H9 (cell line): ENCODE data around the gene CLDN8. TPM values are rescaled to one million over a fixed set of nuclear protein-coding genes. Genes with fewer than 3 reads are reported as not detected.

ENCODE experiments used
- DNase-seq: peaks from one replicate; pipeline ENCODE4 v3.0.0-alpha.2; 2017
- H2AFZ ChIP-seq: one replicate; pipeline ENCODE4 v1.6.1; 2013; ENCODE audit warnings: mild to moderate bottlenecking, low read length, control low read depth, moderate library complexity
- H2AK5ac ChIP-seq: 2 replicates; pipeline ENCODE4 v1.6.1; 2013; ENCODE audit warnings: low read length, control low read depth, mixed read lengths; ENCODE audit not compliant: insufficient read length
- H2BK120ac ChIP-seq: one replicate; pipeline ENCODE4 v1.6.1; 2013; ENCODE audit warnings: low read depth, mild to moderate bottlenecking, low read length, control low read depth, inconsistent platforms; ENCODE audit not compliant: poor library complexity, severe bottlenecking
- H2BK12ac ChIP-seq: 2 replicates; pipeline ENCODE4 v1.6.1; 2013; ENCODE audit warnings: low read length, control low read depth, mixed read lengths, low read depth; ENCODE audit not compliant: insufficient read length
- H2BK15ac ChIP-seq: 2 replicates; pipeline ENCODE4 v1.6.1; 2013; ENCODE audit warnings: low read depth, low read length, control low read depth
- H2BK20ac ChIP-seq: one replicate; pipeline ENCODE4 v1.6.1; 2013; ENCODE audit warnings: low read depth, mild to moderate bottlenecking, low read length, control low read depth, inconsistent platforms; ENCODE audit not compliant: poor library complexity, severe bottlenecking
- H2BK5ac ChIP-seq: 2 replicates; pipeline ENCODE4 v1.6.1; 2013; ENCODE audit warnings: low read length, control low read depth, mixed read lengths; ENCODE audit not compliant: insufficient read length
- H3K14ac ChIP-seq: 2 replicates; pipeline ENCODE4 v1.6.1; 2013; ENCODE audit warnings: low read length, control low read depth; ENCODE audit not compliant: insufficient read depth
- H3K18ac ChIP-seq: 2 replicates; pipeline ENCODE4 v1.6.1; 2013; ENCODE audit warnings: low read depth, mild to moderate bottlenecking, mixed read lengths, low read length, control low read depth; ENCODE audit not compliant: insufficient read length
- H3K23ac ChIP-seq: 2 replicates; pipeline ENCODE4 v1.6.1; 2013; ENCODE audit warnings: low read length, control low read depth, mixed read lengths, low read depth; ENCODE audit not compliant: insufficient read length
- H3K23me2 ChIP-seq: 2 replicates; pipeline ENCODE4 v1.6.1; 2013; ENCODE audit warnings: low read depth, mild to moderate bottlenecking, mixed read lengths, low read length, control low read depth; ENCODE audit not compliant: insufficient read length, poor library complexity, severe bottlenecking
- H3K27ac ChIP-seq: 2 replicates; pipeline ENCODE4 v1.5.1; 2013; ENCODE audit warnings: low read length, control low read depth, mixed read lengths, low read depth; ENCODE audit not compliant: insufficient read length
- H3K27me3 ChIP-seq: 2 replicates; pipeline ENCODE4 v1.6.1; 2013; ENCODE audit warnings: low read length, control low read depth, inconsistent platforms; ENCODE audit not compliant: insufficient read depth
- H3K4ac ChIP-seq: 2 replicates; pipeline ENCODE4 v1.6.1; 2013; ENCODE audit warnings: low read depth, mild to moderate bottlenecking, control low read depth, inconsistent platforms, low read length, moderate library complexity
- H3K4me1 ChIP-seq: 2 replicates; pipeline ENCODE4 v1.6.1; 2013; ENCODE audit warnings: low read length, control low read depth, inconsistent platforms; ENCODE audit not compliant: insufficient read depth
- H3K4me2 ChIP-seq: 2 replicates; pipeline ENCODE4 v1.6.1; 2013; ENCODE audit warnings: low read length, control low read depth, mixed read lengths; ENCODE audit not compliant: insufficient read length, insufficient read depth
- H3K56ac ChIP-seq: 2 replicates; pipeline ENCODE4 v1.6.1; 2013; ENCODE audit warnings: low read depth, mild to moderate bottlenecking, mixed read lengths, low read length, control low read depth; ENCODE audit not compliant: insufficient read length
- H3K79me1 ChIP-seq: 2 replicates; pipeline ENCODE4 v1.6.1; 2013; ENCODE audit warnings: low read depth, mild to moderate bottlenecking, moderate library complexity, low read length, control low read depth, inconsistent platforms; ENCODE audit not compliant: insufficient read depth, poor library complexity, severe bottlenecking
- H3K79me2 ChIP-seq: 2 replicates; pipeline ENCODE4 v1.6.1; 2013; ENCODE audit warnings: low read length, control low read depth, inconsistent platforms; ENCODE audit not compliant: insufficient read depth
- H3K9ac ChIP-seq: 2 replicates; pipeline ENCODE4 v1.6.1; 2013; ENCODE audit warnings: low read length, control low read depth, mixed read lengths; ENCODE audit not compliant: insufficient read length; ENCODE audit errors: extremely low read depth
- H3K9me3 ChIP-seq: one replicate; pipeline ENCODE4 v1.6.1; 2013; ENCODE audit warnings: low read depth, low read length, inconsistent platforms; ENCODE audit not compliant: control insufficient read depth
- H3T11ph ChIP-seq: one replicate; pipeline ENCODE4 v1.6.1; 2013; ENCODE audit warnings: mild to moderate bottlenecking, low read length, control low read depth, inconsistent platforms
- H4K20me1 ChIP-seq: one replicate; pipeline ENCODE4 v1.6.1; 2013; ENCODE audit not compliant: control insufficient read depth, insufficient read length, insufficient read depth
- H4K5ac ChIP-seq: 2 replicates; pipeline ENCODE4 v1.6.1; 2013; ENCODE audit warnings: low read depth, mild to moderate bottlenecking, mixed read lengths, low read length, control low read depth; ENCODE audit not compliant: insufficient read length
- H4K8ac ChIP-seq: replicated peaks from 2 replicates; pipeline ENCODE4 v1.6.1; 2013; ENCODE audit warnings: low read length, control low read depth, mixed read lengths, low read depth; ENCODE audit not compliant: insufficient read length
- H4K91ac ChIP-seq: 2 replicates; pipeline ENCODE4 v1.6.1; 2013; ENCODE audit warnings: low read depth, mild to moderate bottlenecking, moderate library complexity, mixed read lengths, low read length, control low read depth; ENCODE audit not compliant: insufficient read length
- H3K27ac Mint-ChIP-seq, 3 experiments: 2 replicates in 2 of 3; 3 replicates in 1 of 3; pipeline ENCODE4 v1.8.0; 2020 to 2021; ENCODE audit warnings: mixed read lengths in 3 of 3, mild to moderate bottlenecking in 1 of 3, moderate library complexity in 1 of 3
- H3K27me3 Mint-ChIP-seq: 2 replicates; pipeline ENCODE4 v1.8.0; 2021; ENCODE audit warnings: low read depth, mild to moderate bottlenecking, moderate library complexity, mixed read lengths
- H3K36me3 Mint-ChIP-seq, 3 experiments: 2 replicates in 2 of 3; 3 replicates in 1 of 3; pipeline ENCODE4 v1.8.0; 2020 to 2021; ENCODE audit warnings: low read depth in 3 of 3, mixed read lengths in 3 of 3; ENCODE audit not compliant: insufficient read depth in 1 of 3
- H3K4me1 Mint-ChIP-seq, 2 experiments: 2 replicates each; pipeline ENCODE4 v1.8.0; 2020; ENCODE audit warnings: mixed read lengths in 2 of 2
- H3K4me3 Mint-ChIP-seq, 2 experiments: 2 replicates in 1 of 2; 3 replicates in 1 of 2; pipeline ENCODE4 v1.8.0; 2020 to 2021; ENCODE audit warnings: mild to moderate bottlenecking in 2 of 2, mixed read lengths in 2 of 2, moderate library complexity in 1 of 2
- H3K9me3 Mint-ChIP-seq, 2 experiments: 2 replicates in 1 of 2; 3 replicates in 1 of 2; pipeline ENCODE4 v1.8.0; 2020; ENCODE audit warnings: mild to moderate bottlenecking in 2 of 2, mixed read lengths in 2 of 2, moderate library complexity in 1 of 2
- CTCF ChIP-seq: fragments of 200-600 bp; sonication (generic); conservative IDR thresholded peaks from 3 replicates; pipeline ENCODE4 v1.8.0; 2021; ENCODE audit warnings: antibody characterized with exemption, mild to moderate bottlenecking
- WGBS: extraction: QIAGEN DNeasy Blood & Tissue Kit; methylation state at CpG from one replicate; pipeline ENCODE4 v1.1.7; 2013; ENCODE audit warnings: missing lambda C conversion rate, low lambda C conversion rate, mixed read lengths; ENCODE audit not compliant: insufficient read length; ENCODE audit errors: extremely low coverage; 5-methylcytosine and 5-hydroxymethylcytosine counted together
- total RNA-seq: library from RNA; stranded (reverse); gene quantifications from 2 replicates; pipeline ENCODE4 v1.2.1, GENCODE V29; 2021

The CLDN8 gene
- total RNA-seq, 1 experiment from 2014 or later, result not detected

- Histone ChIP-seq H3K27ac (no peak overlapping the region), H4K8ac (no peak overlapping the region), H3K79me2 (no peaks in the 10 kb centered on the region), H2BK120ac (no peak overlapping the region), H4K91ac (no peak overlapping the region), H3K23ac (no peak overlapping the region), H3K9me3 (no peaks in the 10 kb centered on the region), H3K4me1 (no peaks in the 10 kb centered on the region), H3K27me3 (no peaks in the 10 kb centered on the region), H2BK12ac (no peak overlapping the region), H4K5ac (no peak overlapping the region), H3K4me2 (no peak overlapping the region), H2BK5ac (no peak overlapping the region), H3K4ac (no peak overlapping the region), H3K79me1 (no peaks in the 10 kb centered on the region), H2AK5ac (no peak overlapping the region), H3K56ac (no peak overlapping the region), H3K14ac (no peak overlapping the region), H2BK15ac (no peak overlapping the region), H3T11ph (no peak overlapping the region), H4K20me1 (no peaks in the 10 kb centered on the region), H2BK20ac (no peak overlapping the region), H3K23me2 (no peaks in the 10 kb centered on the region), H2AFZ (no peak overlapping the region), H3K9ac (no peak overlapping the region), H3K18ac (no peak overlapping the region)
- no peak overlapping the region; a peak in 1 of 7 replicates for H3K27ac Mint-ChIP-seq
- no peak for DNase-seq
- no peaks in the 10 kb centered on the region; the same call in 1 of the 2 replicates for H3K27me3 Mint-ChIP-seq
- H3K9me3 Mint-ChIP-seq, result no peaks in the 10 kb centered on the region
- H3K4me1 Mint-ChIP-seq, result peaks cover 4 to 6% of the 10 kb centered on the region in 2 experiments
- no peak overlapping the region for H3K4me3 Mint-ChIP-seq
- TF ChIP-seq CTCF, result no peak
- H3K36me3 Mint-ChIP-seq, result no peaks in the 10 kb centered on the region
- WGBS, result no CpG with 5 or more reads among the region's 9 CpGs
These were observed 49.7 kb downstream of the CLDN8 start for GRCh38 chr21:30166171-30166570.
